ENCODE data around the gene HOXD13.
A peak's percentile ranks its signal among the peaks of the same experiment; 100 is the strongest.

Gene HOXD13

GRCh38 chr2:176106581-176107539, 14.3 kb downstream of the HOXD13 start, which contains the start of gene HOXD11:
TSS of gene HOXD11 (plus strand) at chr2:176107280. CDS start at chr2:176107356, 76 bp downstream.
- peak; percentile 61 for DNase-seq

GRCh38 chr2:176107731-176108181, 15.2 kb downstream of the HOXD13 start:
- DNase-seq, result no peak

- DNase-seq, result no peak
Measured at GRCh38 chr2:176109192-176109901, 16.8 kb downstream of the HOXD13 start.

- DNase-seq, result no peak
Measured at GRCh38 chr2:176109946-176110345, 17.4 kb downstream of the HOXD13 start.

GRCh38 chr2:176110415-176111308, 18.1 kb downstream of the HOXD13 start:
- DNase-seq, result no peak

- no peak for DNase-seq
Measured at GRCh38 chr2:176111309-176111663, 18.8 kb downstream of the HOXD13 start.

GRCh38 chr2:176111846-176112374, 19.4 kb downstream of the HOXD13 start:
- DNase-seq, result no peak

- no peak for DNase-seq
Measured at GRCh38 chr2:176112375-176113302, 20.1 kb downstream of the HOXD13 start.

- no peak for DNase-seq
Measured at GRCh38 chr2:176114120-176114929, 21.8 kb downstream of the HOXD13 start.

GRCh38 chr2:176114930-176115625, 22.6 kb downstream of the HOXD13 start:
- no peak for DNase-seq

GRCh38 chr2:176115883-176116813, 23.6 kb downstream of the HOXD13 start, which contains the start of gene HOXD10:
TSS of gene HOXD10 (plus strand) at chr2:176116778. CDS start at chr2:176116834, 56 bp downstream.
- no peak for DNase-seq

GRCh38 chr2:176117162-176117822, 24.8 kb downstream of the HOXD13 start:
- DNase-seq, result no peak

- DNase-seq, result no peak
Measured at GRCh38 chr2:176117823-176118371, 25.4 kb downstream of the HOXD13 start.

- DNase-seq, result no peak
Measured at GRCh38 chr2:176118601-176119339, 26.2 kb downstream of the HOXD13 start.

- DNase-seq, result no peak
Measured at GRCh38 chr2:176120364-176121189, 28.1 kb downstream of the HOXD13 start.

Measured in activated effector memory CD4-positive, alpha-beta T cell treated with anti-CD3 and anti-CD28 coated beads, Interleukin-2, amount 50 U/mL, for 16 hours (primary cell).